Limb (tissue), 2 donors: ENCODE results near the gene FRMD3.

Experiments used
- DNase-seq, 2 donors: peaks; one replicate each; pipeline ENCODE4 v3.0.0-alpha.2; 2016; ENCODE audit errors: extremely low spot score in 2 of 2

Gene FRMD3

GRCh38 chr9:83538172-83538889 lies at the start of gene FRMD3:
Gene FRMD3, minus strand, starts transcription at chr9:83538401. Its CDS starts 170 bp downstream, at chr9:83538231.
- peak; percentile 64 to 86 for DNase-seq

GRCh38 chr9:83584995-83585394 lies 46.8 kb upstream of the FRMD3 start:
- DNase-seq = no peak

GRCh38 chr9:83583151-83584014 lies 45.2 kb upstream of the FRMD3 start:
- DNase-seq = peak; percentile 61 to 74

GRCh38 chr9:83582029-83582428 lies 43.8 kb upstream of the FRMD3 start:
- no peak for DNase-seq

GRCh38 chr9:83574482-83574881 lies 36.3 kb upstream of the FRMD3 start:
- DNase-seq = no peak

GRCh38 chr9:83572524-83572923 lies 34.3 kb upstream of the FRMD3 start:
- no peak for DNase-seq

- no peak for DNase-seq
Measured at GRCh38 chr9:83570359-83570758, 32.2 kb upstream of the FRMD3 start.

- no peak for DNase-seq
Measured at GRCh38 chr9:83569326-83569725, 31.1 kb upstream of the FRMD3 start.

- DNase-seq = no peak
Measured at GRCh38 chr9:83563360-83563759, 25.2 kb upstream of the FRMD3 start.

GRCh38 chr9:83560169-83560826 lies 22.1 kb upstream of the FRMD3 start:
- no peak for DNase-seq

- no peak for DNase-seq
Measured at GRCh38 chr9:83557771-83558170, 19.6 kb upstream of the FRMD3 start.

- DNase-seq = no peak
Measured at GRCh38 chr9:83557317-83557716, 19.1 kb upstream of the FRMD3 start.

- DNase-seq = no peak
Measured at GRCh38 chr9:83554278-83554677, 16.1 kb upstream of the FRMD3 start.

- DNase-seq = peak in 1 of 2 donors; percentile 36
Measured at GRCh38 chr9:83544002-83544698, 5.9 kb upstream of the FRMD3 start.

GRCh38 chr9:83538890-83539238 lies 663 bp upstream of the FRMD3 start:
- no peak for DNase-seq

GRCh38 chr9:83537331-83538171 lies 650 bp downstream of the FRMD3 start:
- DNase-seq = peak in 1 of 2 donors; percentile 61

GRCh38 chr9:83536332-83536731 lies 1.9 kb downstream of the FRMD3 start:
- DNase-seq = no peak

GRCh38 chr9:83535736-83536135 lies 2.5 kb downstream of the FRMD3 start:
- DNase-seq = no peak

- no peak for DNase-seq
Measured at GRCh38 chr9:83533296-83533695, 4.9 kb downstream of the FRMD3 start.

GRCh38 chr9:83526901-83527300 lies 11.3 kb downstream of the FRMD3 start:
- DNase-seq = peak in 1 of 2 donors; percentile 40

GRCh38 chr9:83526211-83526610 lies 12.0 kb downstream of the FRMD3 start:
- DNase-seq = no peak
